Ishikawa (cell line): ENCODE results near the gene MRPL10.
A peak's percentile ranks its signal among the peaks of the same experiment; 100 is the strongest.

Experiments used
- CEBPB ChIP-seq: IDR thresholded peaks from 2 replicates; pipeline ENCODE4 v1.6.1; 2012
- CREB1 ChIP-seq: IDR thresholded peaks from 2 replicates; pipeline ENCODE4 v1.6.1; 2012; ENCODE audit warnings: low read depth
- EGR1 ChIP-seq: IDR thresholded peaks from 2 replicates; pipeline ENCODE4 v1.6.1; 2012
- EP300 ChIP-seq: IDR thresholded peaks from 2 replicates; pipeline ENCODE4 v1.6.1; 2012; ENCODE audit warnings: borderline replicate concordance
- FOXM1 ChIP-seq: IDR thresholded peaks from 2 replicates; pipeline ENCODE4 v1.6.1; 2012; ENCODE audit warnings: low read depth, borderline replicate concordance
- MAX ChIP-seq: IDR thresholded peaks from 2 replicates; pipeline ENCODE4 v1.6.1; 2012
- NFIC ChIP-seq: IDR thresholded peaks from 2 replicates; pipeline ENCODE4 v1.6.1; 2012
- RAD21 ChIP-seq: IDR thresholded peaks from 2 replicates; pipeline ENCODE4 v1.6.1; 2012; ENCODE audit warnings: low read depth
- REST ChIP-seq: IDR thresholded peaks from 2 replicates; pipeline ENCODE4 v1.6.1; 2012; ENCODE audit warnings: low read depth, mild to moderate bottlenecking
- TAF1 ChIP-seq: IDR thresholded peaks from 2 replicates; pipeline ENCODE4 v1.6.1; 2012; ENCODE audit warnings: low read depth, mild to moderate bottlenecking
- TCF12 ChIP-seq: IDR thresholded peaks from 2 replicates; pipeline ENCODE4 v1.6.1; 2012; ENCODE audit warnings: low read depth
- TEAD4 ChIP-seq: IDR thresholded peaks from 2 replicates; pipeline ENCODE4 v1.6.1; 2012
- USF1 ChIP-seq: IDR thresholded peaks from 2 replicates; pipeline ENCODE4 v1.6.1; 2012
- YY1 ChIP-seq: IDR thresholded peaks from 2 replicates; pipeline ENCODE4 v1.6.1; 2012; ENCODE audit warnings: low read depth
- ZBTB7A ChIP-seq: IDR thresholded peaks from 2 replicates; pipeline ENCODE4 v1.6.1; 2012; ENCODE audit warnings: low read depth

Gene MRPL10

GRCh38 chr17:47801906-47802305, 29.4 kb downstream of the MRPL10 start:
- no peak for TF ChIP-seq REST
- TF ChIP-seq EGR1, result no peak
- TF ChIP-seq YY1, result no peak
- no peak for TF ChIP-seq USF1
- TF ChIP-seq EP300, result no peak
- no peak for TF ChIP-seq TEAD4
- no peak for TF ChIP-seq CREB1
- no peak for TF ChIP-seq TCF12
- TF ChIP-seq CEBPB, result no peak
- no peak for TF ChIP-seq ZBTB7A
- no peak for TF ChIP-seq FOXM1
- no peak for TF ChIP-seq RAD21
- TF ChIP-seq TAF1, result no peak
- no peak for TF ChIP-seq MAX
- TF ChIP-seq NFIC, result no peak

GRCh38 chr17:47801176-47801765, 30.1 kb downstream of the MRPL10 start:
- TF ChIP-seq TAF1 (no peak), YY1 (no peak), EP300 (no peak), TEAD4 (no peak)

GRCh38 chr17:47800686-47801085, 30.7 kb downstream of the MRPL10 start:
- no peak for TF ChIP-seq MAX
- no peak for TF ChIP-seq TEAD4
- no peak for TF ChIP-seq NFIC
- no peak for TF ChIP-seq FOXM1
- no peak for TF ChIP-seq TAF1
- TF ChIP-seq CEBPB, result no peak
- TF ChIP-seq EGR1, result no peak
- TF ChIP-seq YY1, result no peak

GRCh38 chr17:47797797-47798196, 33.5 kb downstream of the MRPL10 start:
- TF ChIP-seq REST (peak; percentile 92), YY1 (no peak)

GRCh38 chr17:47792979-47793378, 38.4 kb downstream of the MRPL10 start:
- TF ChIP-seq ZBTB7A (no peak), EP300 (no peak), RAD21 (no peak), TEAD4 (no peak), FOXM1 (no peak), USF1 (no peak), CEBPB (no peak), NFIC (no peak), MAX (no peak), EGR1 (no peak), TCF12 (no peak), YY1 (no peak), REST (no peak), CREB1 (no peak), TAF1 (no peak)
